Endodermal cell (in vitro differentiated cells): Measurements from ENCODE around the gene ENO3. TPM values are rescaled to one million over a fixed set of nuclear protein-coding genes. Genes with fewer than 3 reads are reported as not detected.

Experiments
- DNase-seq: peaks from one replicate; pipeline ENCODE4 v3.0.0-alpha.2; 2017
- H3K27ac ChIP-seq: 2 replicates; pipeline ENCODE4 v1.5.1; 2013; ENCODE audit warnings: mild to moderate bottlenecking, low read depth, low read length, moderate library complexity
- H3K27me3 ChIP-seq: 2 replicates; pipeline ENCODE4 v1.6.1; 2013; ENCODE audit warnings: mild to moderate bottlenecking, low read length, moderate library complexity; ENCODE audit not compliant: insufficient read depth, control insufficient read depth, poor library complexity, severe bottlenecking
- H3K36me3 ChIP-seq: 2 replicates; pipeline ENCODE4 v1.7.0; 2013; ENCODE audit warnings: mild to moderate bottlenecking, low read length, moderate library complexity; ENCODE audit not compliant: control insufficient read depth, insufficient read depth
- H3K4me1 ChIP-seq: one replicate; pipeline ENCODE4 v1.7.0; 2013; ENCODE audit warnings: low read length; ENCODE audit not compliant: control insufficient read depth, insufficient read depth
- H3K4me3 ChIP-seq: 2 replicates; pipeline ENCODE4 v1.5.1; 2013; ENCODE audit warnings: mild to moderate bottlenecking, low read length, moderate library complexity
- H3K9ac ChIP-seq: 2 replicates; pipeline ENCODE4 v1.6.1; 2013; ENCODE audit warnings: mild to moderate bottlenecking, low read length, moderate library complexity; ENCODE audit not compliant: poor library complexity, severe bottlenecking; ENCODE audit errors: extremely low read depth
- H3K9me3 ChIP-seq: 2 replicates; pipeline ENCODE4 v1.6.1; 2013; ENCODE audit warnings: mild to moderate bottlenecking, low read length, moderate library complexity; ENCODE audit not compliant: control insufficient read depth
- H3K27ac Mint-ChIP-seq: 2 replicates; pipeline ENCODE4 v1.8.0; 2020; ENCODE audit warnings: mixed read lengths
- H3K27me3 Mint-ChIP-seq: 2 replicates; pipeline ENCODE4 v1.8.0; 2021; ENCODE audit warnings: mild to moderate bottlenecking, mixed read lengths; ENCODE audit not compliant: insufficient read depth
- H3K36me3 Mint-ChIP-seq: 2 replicates; pipeline ENCODE4 v1.8.0; 2020; ENCODE audit warnings: low read depth, mixed read lengths
- H3K4me1 Mint-ChIP-seq: 2 replicates; pipeline ENCODE4 v1.8.0; 2020; ENCODE audit warnings: mixed read lengths
- H3K4me3 Mint-ChIP-seq: 2 replicates; pipeline ENCODE4 v1.8.0; 2020; ENCODE audit warnings: mild to moderate bottlenecking, moderate library complexity, mixed read lengths
- H3K9me3 Mint-ChIP-seq: 2 replicates; pipeline ENCODE4 v1.8.0; 2020; ENCODE audit warnings: mild to moderate bottlenecking, mixed read lengths
- CTCF ChIP-seq: fragments of 200-600 bp; sonication (generic); conservative IDR thresholded peaks from 2 replicates; pipeline ENCODE4 v1.5.0; 2021; ENCODE audit warnings: antibody characterized with exemption, mild to moderate bottlenecking
- WGBS, 2 experiments: methylation state at CpG; one replicate each; pipeline versions ENCODE4 v1.1.5 to v1.1.7; 2013; ENCODE audit warnings: missing lambda C conversion rate in 2 of 2, mixed read lengths in 1 of 2; ENCODE audit not compliant: insufficient coverage in 1 of 2, insufficient read length in 1 of 2; 5-methylcytosine and 5-hydroxymethylcytosine counted together
- total RNA-seq, 2 donors: library from RNA; stranded (reverse); fragmentation: NEBNext Ultra II Directional in 1 of 2; extraction: Animal tissue kit (Norgen Biotek cat#: 25700) in 1 of 2; gene quantifications; 2 replicates in 1 of 2; 3 replicates in 1 of 2; pipeline ENCODE4 v1.2.1, GENCODE V29; 2021

ENO3 gene
- total RNA-seq, 2 donors from 2014 or later: 34.1 to 53.6 TPM

GRCh38 chr17:4928881-4929280 lies 22.0 kb upstream of the ENO3 start:
- Mint-ChIP-seq H3K36me3 (peaks cover 10% of the 10 kb centered on the region), H3K4me3 (no peak overlapping the region)

GRCh38 chr17:4931963-4932362 lies 19.0 kb upstream of the ENO3 start, which contains the start of gene GP1BA:
Gene GP1BA (plus strand): TSS chr17:4932277. CDS start chr17:4932605, 328 bp downstream.
- WGBS, 2 experiments: 92 to 97% methylated on average over 5 to 14 of the region's 14 CpGs

More at GRCh38 chr17:4928881-4929280, 22.0 kb upstream of the ENO3 start:
- Mint-ChIP-seq H3K9me3 (no peaks in the 10 kb centered on the region), H3K27me3 (no peaks in the 10 kb centered on the region), H3K27ac (no peak overlapping the region), H3K4me1 (peaks cover 8% of the 10 kb centered on the region)
- 96% methylated on average over 12 to 18 of the region's 18 CpGs for WGBS, 2 experiments
- no peaks in the 10 kb centered on the region for H3K27me3 ChIP-seq
- TF ChIP-seq CTCF: no peak
- no peaks in the 10 kb centered on the region for H3K9me3 ChIP-seq
- H3K9ac ChIP-seq: no peak overlapping the region
- no peak overlapping the region for H3K27ac ChIP-seq
- H3K4me1 ChIP-seq: no peaks in the 10 kb centered on the region
- DNase-seq: no peak
- H3K36me3 ChIP-seq: peaks cover 3% of the 10 kb centered on the region
- no peak overlapping the region for H3K4me3 ChIP-seq

GRCh38 chr17:4932756-4933155 lies 18.2 kb upstream of the ENO3 start:
- Histone ChIP-seq H3K9me3 (no peaks in the 10 kb centered on the region), H3K27me3 (no peaks in the 10 kb centered on the region), H3K27ac (no peak overlapping the region), H3K4me3 (no peak overlapping the region), H3K9ac (no peak overlapping the region), H3K36me3 (peaks cover 19% of the 10 kb centered on the region), H3K4me1 (no peaks in the 10 kb centered on the region)
- WGBS, 2 experiments: 89 to 91% methylated on average over 11 to 12 of the region's 12 CpGs
- Mint-ChIP-seq H3K27ac (peak overlapping the region; percentile 48), H3K4me1 (peaks cover 16% of the 10 kb centered on the region), H3K36me3 (peaks cover 17% of the 10 kb centered on the region), H3K4me3 (no peak overlapping the region), H3K9me3 (no peaks in the 10 kb centered on the region), H3K27me3 (no peaks in the 10 kb centered on the region)
- no peak for TF ChIP-seq CTCF
- no peak for DNase-seq

More at GRCh38 chr17:4931963-4932362, 19.0 kb upstream of the ENO3 start, which contains the start of gene GP1BA:
- DNase-seq: no peak
- H3K36me3 ChIP-seq: peaks cover 12% of the 10 kb centered on the region
- H3K27me3 ChIP-seq: no peaks in the 10 kb centered on the region
- H3K9me3 Mint-ChIP-seq: no peaks in the 10 kb centered on the region
- H3K9me3 ChIP-seq: no peaks in the 10 kb centered on the region
- H3K9ac ChIP-seq: no peak within 1 kb of the TSS
- H3K4me3 Mint-ChIP-seq: no peak within 1 kb of the TSS
- H3K4me1 ChIP-seq: no peaks in the 10 kb centered on the region
- peaks cover 16% of the 10 kb centered on the region for H3K4me1 Mint-ChIP-seq
- H3K27ac ChIP-seq: no peak within 1 kb of the TSS
- no peak within 1 kb of the TSS for H3K4me3 ChIP-seq
- H3K27me3 Mint-ChIP-seq: no peaks in the 10 kb centered on the region
- no peak for TF ChIP-seq CTCF
- peak within 1 kb of the TSS; percentile 48 for H3K27ac Mint-ChIP-seq
- H3K36me3 Mint-ChIP-seq: peaks cover 11% of the 10 kb centered on the region
